IMR-90 (cell line): ENCODE measurements around the gene MOB3B. TPM values are rescaled to one million over a fixed set of nuclear protein-coding genes. Genes with fewer than 3 reads are reported as not detected.

Experiments used
- ATAC-seq: fragments of 200-7000 bp; cut with Tn5 transposase; 2 replicates; pipeline ENCODE4 v1.9.1; 2020; ENCODE audit warnings: low read depth, mild to moderate bottlenecking, moderate library complexity
- BruUV-seq: library from RNA; stranded (reverse); fragments of 400-500 nt; replicated peaks from 2 replicates; lab custom pipeline; 2021; lab: Mats Ljungman, UMichigan
- CTCF ChIA-PET: fragments of 300-600 bp; formaldehyde crosslinking; extraction: SDS; loops from one replicate; lab custom pipeline; 2021; ENCODE audit warnings: antibody characterized with exemption; lab: Yijun Ruan, JAX
- POLR2A ChIA-PET: fragments of 300-600 bp; sonication (Branson Sonifier 250); formaldehyde crosslinking; loops from one replicate; lab custom pipeline; 2022; ENCODE audit warnings: antibody characterized with exemption; ENCODE audit not compliant: unreplicated experiment; lab: Charles Lee
- DNase-seq: peaks from one replicate; pipeline ENCODE4 v3.0.0; 2013
- H2AFZ ChIP-seq: replicated peaks from 2 replicates; pipeline ENCODE3; 2013; ENCODE audit warnings: low read length, mild to moderate bottlenecking; ENCODE audit not compliant: poor library complexity
- H2AK5ac ChIP-seq: 2 replicates; pipeline ENCODE4 v1.6.1; 2013; ENCODE audit warnings: low read depth, low read length, inconsistent platforms
- H2AK9ac ChIP-seq: replicated peaks from 2 replicates; pipeline ENCODE3; 2013; ENCODE audit warnings: mild to moderate bottlenecking, low read depth, low read length, moderate library complexity; ENCODE audit not compliant: poor library complexity
- H2BK120ac ChIP-seq: 2 replicates; pipeline ENCODE4 v1.6.1; 2013; ENCODE audit warnings: low read depth, low read length, inconsistent platforms
- H2BK15ac ChIP-seq: 3 replicates; pipeline ENCODE4 v1.6.1; 2013; ENCODE audit warnings: low read depth, low read length, inconsistent platforms
- H2BK20ac ChIP-seq: 2 replicates; pipeline ENCODE4 v1.6.1; 2013; ENCODE audit warnings: low read depth, mild to moderate bottlenecking, inconsistent platforms, low read length, moderate library complexity
- H2BK5ac ChIP-seq: 2 replicates; pipeline ENCODE4 v1.6.1; 2013; ENCODE audit warnings: mild to moderate bottlenecking, low read depth, low read length, inconsistent platforms; ENCODE audit not compliant: poor library complexity, severe bottlenecking
- H3K14ac ChIP-seq: replicated peaks from 2 replicates; pipeline ENCODE4 v1.6.1; 2013; ENCODE audit warnings: low read depth, low read length, inconsistent platforms
- H3K18ac ChIP-seq: 2 replicates; pipeline ENCODE4 v1.6.1; 2013; ENCODE audit warnings: low read depth, low read length, control low read depth
- H3K23ac ChIP-seq: 2 replicates; pipeline ENCODE4 v1.6.1; 2013; ENCODE audit warnings: low read depth, low read length, inconsistent platforms
- H3K27ac ChIP-seq: 2 replicates; pipeline ENCODE4 v1.5.1; 2013; ENCODE audit warnings: mild to moderate bottlenecking, control low read depth, low read length; ENCODE audit not compliant: insufficient read depth
- H3K27me3 ChIP-seq: 2 replicates; pipeline ENCODE4 v1.6.1; 2013; ENCODE audit warnings: low read length; ENCODE audit not compliant: control insufficient read depth, insufficient read depth
- H3K36me3 ChIP-seq: 2 replicates; pipeline ENCODE4 v1.6.1; 2013; ENCODE audit warnings: low read length, mixed read lengths; ENCODE audit not compliant: control insufficient read depth, insufficient read depth
- H3K4ac ChIP-seq: 2 replicates; pipeline ENCODE4 v1.6.1; 2013; ENCODE audit warnings: low read depth, low read length, inconsistent platforms
- H3K4me1 ChIP-seq: 2 replicates; pipeline ENCODE4 v1.6.1; 2013; ENCODE audit warnings: low read length, mixed read lengths; ENCODE audit not compliant: control insufficient read depth, insufficient read depth
- H3K4me2 ChIP-seq: 2 replicates; pipeline ENCODE4 v1.6.1; 2013; ENCODE audit warnings: low read depth, mild to moderate bottlenecking, control low read depth, low read length, moderate library complexity
- H3K4me3 ChIP-seq: 2 replicates; pipeline ENCODE4 v1.5.1; 2013; ENCODE audit warnings: low read depth, mild to moderate bottlenecking, control low read depth, low read length, moderate library complexity; ENCODE audit not compliant: insufficient read depth
- H3K56ac ChIP-seq: 2 replicates; pipeline ENCODE4 v1.6.1; 2013; ENCODE audit warnings: low read length, inconsistent platforms; ENCODE audit not compliant: insufficient read depth; ENCODE audit errors: extremely low read depth
- H3K79me1 ChIP-seq, 2 experiments: 2 replicates each; pipeline ENCODE4 v1.6.1; 2013; ENCODE audit warnings: low read length in 2 of 2, inconsistent platforms in 1 of 2, low read depth in 1 of 2
- H3K9ac ChIP-seq: 2 replicates; pipeline ENCODE4 v1.6.1; 2013; ENCODE audit warnings: low read depth, low read length, control low read depth
- H3K9me1 ChIP-seq: 2 replicates; pipeline ENCODE4 v1.6.1; 2013; ENCODE audit warnings: low read length, inconsistent platforms; ENCODE audit not compliant: insufficient read depth
- H3K9me3 ChIP-seq: 2 replicates; pipeline ENCODE4 v1.6.1; 2013; ENCODE audit warnings: low read length; ENCODE audit not compliant: control insufficient read depth, insufficient read depth
- H4K20me1 ChIP-seq: 2 replicates; pipeline ENCODE4 v1.6.1; 2013; ENCODE audit warnings: low read length, inconsistent platforms; ENCODE audit not compliant: insufficient read depth
- H4K5ac ChIP-seq: 2 replicates; pipeline ENCODE4 v1.6.1; 2013; ENCODE audit warnings: mild to moderate bottlenecking, low read depth, low read length, control low read depth
- H4K8ac ChIP-seq, 2 experiments: 2 replicates each; pipeline ENCODE4 v1.6.1; 2013; ENCODE audit warnings: low read depth in 2 of 2, low read length in 2 of 2, control low read depth in 1 of 2, inconsistent platforms in 1 of 2
- H4K91ac ChIP-seq: 2 replicates; pipeline ENCODE4 v1.6.1; 2013; ENCODE audit warnings: low read depth, low read length, inconsistent platforms; ENCODE audit not compliant: insufficient read depth
- BHLHE40 ChIP-seq: fragments of 150-350 bp; IDR thresholded peaks from 2 replicates; pipeline ENCODE4 v1.6.1; 2016; ENCODE audit warnings: mild to moderate bottlenecking, low read depth, low read length
- CEBPB ChIP-seq: IDR thresholded peaks from 2 replicates; pipeline ENCODE4 v1.6.1; 2012; ENCODE audit warnings: low read depth, low read length, improper control_type of control experiment
- CHD1 ChIP-seq: IDR thresholded peaks from 2 replicates; pipeline ENCODE4 v1.6.1; 2012; ENCODE audit warnings: low read depth, low read length, improper control_type of control experiment
- CTCF ChIP-seq: conservative IDR thresholded peaks from 2 replicates; pipeline ENCODE4 v1.5.1; 2012; ENCODE audit warnings: mild to moderate bottlenecking, low read depth, low read length, improper control_type of control experiment
- ELK1 ChIP-seq: fragments of 150-350 bp; IDR thresholded peaks from 2 replicates; pipeline ENCODE4 v1.6.1; 2016; ENCODE audit warnings: low read depth, mild to moderate bottlenecking, low read length, moderate library complexity, borderline replicate concordance
- MAFK ChIP-seq: IDR thresholded peaks from 2 replicates; pipeline ENCODE4 v1.6.1; 2012; ENCODE audit warnings: low read depth, low read length, improper control_type of control experiment
- NFE2L2 ChIP-seq: fragments of 150-350 bp; IDR thresholded peaks from 2 replicates; pipeline ENCODE4 v1.6.1; 2016; ENCODE audit warnings: low read depth, mild to moderate bottlenecking, low read length
- RAD21 ChIP-seq: IDR thresholded peaks from 2 replicates; pipeline ENCODE4 v1.6.1; 2012; ENCODE audit warnings: low read length, improper control_type of control experiment
- RCOR1 ChIP-seq: IDR thresholded peaks from 2 replicates; pipeline ENCODE4 v1.6.1; 2012; ENCODE audit warnings: mild to moderate bottlenecking, low read length, improper control_type of control experiment; ENCODE audit not compliant: insufficient replicate concordance
- WGBS, 2 experiments: methylation state at CpG; one replicate each; pipeline versions ENCODE4 v1.1.5 to v1.1.7; 2013; ENCODE audit warnings: missing lambda C conversion rate in 2 of 2; ENCODE audit not compliant: insufficient read length in 1 of 2; ENCODE audit errors: extremely low coverage in 2 of 2; 5-methylcytosine and 5-hydroxymethylcytosine counted together
- dilution Hi-C: fragments of 300-500 bp; cut with HindIII; formaldehyde crosslinking; loops from one replicate; pipeline ENCODE4 v1.14.3; 2018; ENCODE audit warnings: low sequenced_read_pairs; ENCODE audit not compliant: unreplicated experiment
- in situ Hi-C: fragments of 300-500 bp; cut with MboI; formaldehyde crosslinking; loops from 3 replicates; pipeline ENCODE4 v1.14.3; 2019; ENCODE audit warnings: low sequenced_read_pairs, inconsistent platforms, mixed read lengths
- intact Hi-C: fragments of 100-400 bp; cut with micrococcal nuclease; formaldehyde crosslinking; loops from 2 replicates; pipeline ENCODE4 v1.10.0; 2022
- polyA plus RNA-seq, 3 experiments: library from polyadenylated mRNA; depleted of rRNA; stranded (reverse); fragments of >200 nt; gene quantifications; 2 replicates each; pipeline ENCODE4 v1.2.3, GENCODE V29; 2012; ENCODE audit warnings: low replicate concordance in 1 of 3
- total RNA-seq: library from RNA; depleted of rRNA; stranded (reverse); fragments of >200 nt; gene quantifications from 2 replicates; pipeline ENCODE4 v1.2.3, GENCODE V29; 2012

The MOB3B gene
- total and polyA plus RNA-seq, 2 of the 4 experiments (the other 2 are of a cell fraction): under 0.01 to 0.02 TPM

GRCh38 chr9:27412081-27412480 is 117.5 kb downstream of the MOB3B start:
- ChIA-PET CTCF (no interaction called here), POLR2A (no interaction called here)
- Histone ChIP-seq H3K4me1 (no peaks in the 10 kb centered on the region), H3K27me3 (no peaks in the 10 kb centered on the region; the same call in 1 of the 2 replicates), H4K20me1 (no peaks in the 10 kb centered on the region), H3K9me1 (no peaks in the 10 kb centered on the region), H2BK5ac (no peak overlapping the region), H3K4me3 (no peak overlapping the region), H3K9ac (no peak overlapping the region), H3K18ac (no peak overlapping the region), H4K91ac (no peak overlapping the region), H3K79me1 (no peaks in the 10 kb centered on the region), H2BK20ac (no peak overlapping the region), H3K56ac (no peak overlapping the region), H2AK5ac (no peak overlapping the region), H3K27ac (no peak overlapping the region), H3K23ac (no peak overlapping the region), H2BK120ac (no peak overlapping the region), H3K36me3 (no peaks in the 10 kb centered on the region), H2AK9ac (no peak overlapping the region), H4K5ac (no peak overlapping the region), H4K8ac (no peak overlapping the region), H3K4ac (no peak overlapping the region), H3K14ac (no peak overlapping the region), H2BK15ac (no peak overlapping the region), H2AFZ (no peak overlapping the region), H3K4me2 (no peak overlapping the region), H3K9me3 (no peaks in the 10 kb centered on the region)
- ATAC-seq (no peak), DNase-seq (no peak)
- no TSS peak for BruUV-seq
- in situ Hi-C loops: no loop called here
- dilution Hi-C loops: no loop called here
- WGBS, 2 experiments: no CpG with 5 or more reads among the region's 3 CpGs
- no peak for TF ChIP-seq CTCF
- TF ChIP-seq CEBPB: no peak
- TF ChIP-seq MAFK: no peak
- TF ChIP-seq BHLHE40: no peak
- TF ChIP-seq RCOR1: no peak
- no peak for TF ChIP-seq ELK1
- TF ChIP-seq RAD21: no peak
- TF ChIP-seq CHD1: no peak
- no peak for TF ChIP-seq NFE2L2
- intact Hi-C loops: loop anchor here (2.0 kb wide), 1 partner anchor 19 kb away; no protein-coding TSS in a partner anchor
